HG02840 (cell line): ENCODE results near the gene EFNA3.

Source experiments
- ATAC-seq: cut with Tn5 transposase; IDR thresholded peaks from one replicate; pipeline ENCODE4 v1.9.1; 2021; ENCODE audit warnings: mild to moderate bottlenecking, moderate library complexity, moderate number of reproducible peaks; ENCODE audit not compliant: unreplicated experiment, low FRiP score

EFNA3 gene

GRCh38 chr1:155064832-155065429, 13.7 kb upstream of the EFNA3 start:
- no peak for ATAC-seq

- ATAC-seq, result no peak
Measured at GRCh38 chr1:155066777-155067176, 11.9 kb upstream of the EFNA3 start.

- ATAC-seq, result no peak
Measured at GRCh38 chr1:155068599-155068998, 10.0 kb upstream of the EFNA3 start.

GRCh38 chr1:155069551-155070157, 9.0 kb upstream of the EFNA3 start:
- no peak for ATAC-seq

GRCh38 chr1:155070158-155070621, 8.4 kb upstream of the EFNA3 start:
- no peak for ATAC-seq

GRCh38 chr1:155070721-155071569, 7.7 kb upstream of the EFNA3 start:
- peak; percentile 56 for ATAC-seq

GRCh38 chr1:155071701-155072100, 6.9 kb upstream of the EFNA3 start:
- ATAC-seq, result no peak

GRCh38 chr1:155072531-155073289, 5.9 kb upstream of the EFNA3 start:
- no peak for ATAC-seq

- no peak for ATAC-seq
Measured at GRCh38 chr1:155073377-155074242, 5.0 kb upstream of the EFNA3 start.

GRCh38 chr1:155075535-155075934, 3.1 kb upstream of the EFNA3 start:
- ATAC-seq, result no peak

GRCh38 chr1:155076371-155076770, 2.3 kb upstream of the EFNA3 start:
- ATAC-seq, result no peak

GRCh38 chr1:155077346-155077745, 1.3 kb upstream of the EFNA3 start:
- no peak for ATAC-seq

- ATAC-seq, result no peak
Measured at GRCh38 chr1:155077758-155078445, 735 bp upstream of the EFNA3 start.

- ATAC-seq, result no peak
Measured at GRCh38 chr1:155079210-155079486, 511 bp downstream of the EFNA3 start.

- ATAC-seq, result no peak
Measured at GRCh38 chr1:155079487-155080311, 1.1 kb downstream of the EFNA3 start.

GRCh38 chr1:155080312-155081228, 1.9 kb downstream of the EFNA3 start:
- ATAC-seq, result no peak

- no peak for ATAC-seq
Measured at GRCh38 chr1:155081472-155082300, 3.0 kb downstream of the EFNA3 start.
